ENCODE measurements around the gene RHEB.

- TF ChIP-seq POLR2A (IDR thresholded peaks at IDR 0.05; ENCODE audit: low read depth, low read length) (no peak; the same call in 1 of the 2 replicates), CTCF (conservative IDR thresholded peaks at IDR 0.05; ENCODE audit: low read depth, low read length) (no peak), MXI1 (IDR thresholded peaks at IDR 0.05; ENCODE audit: borderline replicate concordance, low read depth, low read length) (no peak), RAD21 (IDR thresholded peaks at IDR 0.05; ENCODE audit: low read length) (no peak), MAZ (IDR thresholded peaks at IDR 0.05; ENCODE audit: borderline replicate concordance, low read depth, low read length) (no peak), USF2 (IDR thresholded peaks at IDR 0.05; ENCODE audit: low read depth, low read length) (no peak), RCOR1 (IDR thresholded peaks at IDR 0.05; ENCODE audit: insufficient replicate concordance, low read length) (no peak), SMC3 (IDR thresholded peaks at IDR 0.05; ENCODE audit: low read depth, low read length) (no peak), RFX5 (IDR thresholded peaks at IDR 0.05; ENCODE audit: low read depth, low read length) (no peak), CEBPB (IDR thresholded peaks at IDR 0.05; ENCODE audit: low read depth, low read length) (no peak), BHLHE40 (IDR thresholded peaks at IDR 0.05; ENCODE audit: low read depth, low read length) (no peak), MAFK (IDR thresholded peaks at IDR 0.05; ENCODE audit: low read depth, low read length) (no peak), CHD1 (IDR thresholded peaks at IDR 0.05; ENCODE audit: low read depth, low read length) (no peak)
Observed at GRCh38 chr7:151460474-151460855, 59.2 kb downstream of the RHEB start.
